TTC549 (cell line): Measurements from ENCODE around the gene CYP27C1.
"Not testable (repeated sequence)": the region's sequence is repeated elsewhere in the genome, so short reads cannot be mapped to it uniquely, and the experiment has no call there.

Experiments
- FAIRE-seq: peaks from 2 replicates; lab custom pipeline; 2012; peaks lifted over from hg19 to GRCh38; lab: Jason Lieb, UNC

Gene CYP27C1

GRCh38 chr2:127224135-127224534 lies 4.0 kb upstream of the CYP27C1 start:
- FAIRE-seq: not testable (repeated sequence)

- no peak for FAIRE-seq
Measured at GRCh38 chr2:127220768-127221527, 849 bp upstream of the CYP27C1 start.

- FAIRE-seq: no peak
Measured at GRCh38 chr2:127219171-127220070, 678 bp downstream of the CYP27C1 start.

- FAIRE-seq: no peak
Measured at GRCh38 chr2:127218812-127219170, 1.3 kb downstream of the CYP27C1 start.

- no peak for FAIRE-seq
Measured at GRCh38 chr2:127217470-127218325, 2.4 kb downstream of the CYP27C1 start.

GRCh38 chr2:127216593-127216992 lies 3.5 kb downstream of the CYP27C1 start:
- no peak for FAIRE-seq

GRCh38 chr2:127216095-127216494 lies 4.0 kb downstream of the CYP27C1 start:
- no peak for FAIRE-seq

GRCh38 chr2:127214201-127214600 lies 5.9 kb downstream of the CYP27C1 start:
- not testable (repeated sequence) for FAIRE-seq

GRCh38 chr2:127208313-127208712 lies 11.8 kb downstream of the CYP27C1 start:
- no peak for FAIRE-seq

- no peak for FAIRE-seq
Measured at GRCh38 chr2:127205218-127206125, 14.6 kb downstream of the CYP27C1 start.

GRCh38 chr2:127201452-127201851 lies 18.6 kb downstream of the CYP27C1 start:
- FAIRE-seq: no peak

- no peak for FAIRE-seq
Measured at GRCh38 chr2:127200962-127201361, 19.1 kb downstream of the CYP27C1 start.

- FAIRE-seq: no peak
Measured at GRCh38 chr2:127199223-127199622, 20.9 kb downstream of the CYP27C1 start.

- FAIRE-seq: no peak
Measured at GRCh38 chr2:127197475-127198385, 22.4 kb downstream of the CYP27C1 start.

GRCh38 chr2:127196998-127197397 lies 23.1 kb downstream of the CYP27C1 start:
- FAIRE-seq: no peak

GRCh38 chr2:127196549-127196948 lies 23.6 kb downstream of the CYP27C1 start:
- no peak for FAIRE-seq

GRCh38 chr2:127195140-127196074 lies 24.7 kb downstream of the CYP27C1 start:
- FAIRE-seq: no peak

- no peak for FAIRE-seq
Measured at GRCh38 chr2:127194447-127194846, 25.7 kb downstream of the CYP27C1 start.

- no peak for FAIRE-seq
Measured at GRCh38 chr2:127193967-127194280, 26.2 kb downstream of the CYP27C1 start.
